Lower leg skin (tissue), 3 donors: ENCODE measurements around the gene WDFY2.

Experiments
- POLR2A ChIP-seq, 2 donors: fragments of 450-650 bp; IDR thresholded peaks; one replicate each; pipeline ENCODE4 v1.6.1; 2016 to 2017; ENCODE audit warnings: antibody characterized with exemption in 2 of 2, mild to moderate bottlenecking in 1 of 2, moderate library complexity in 1 of 2
- TF ChIP-seq, protein P1 (sequence below), 3 donors: fragments of 450-650 bp; IDR thresholded peaks; one replicate each; pipeline ENCODE4 v1.5.1; 2016; ENCODE audit warnings: antibody characterized with exemption in 3 of 3, mild to moderate bottlenecking in 3 of 3, moderate library complexity in 2 of 3

DNA sequence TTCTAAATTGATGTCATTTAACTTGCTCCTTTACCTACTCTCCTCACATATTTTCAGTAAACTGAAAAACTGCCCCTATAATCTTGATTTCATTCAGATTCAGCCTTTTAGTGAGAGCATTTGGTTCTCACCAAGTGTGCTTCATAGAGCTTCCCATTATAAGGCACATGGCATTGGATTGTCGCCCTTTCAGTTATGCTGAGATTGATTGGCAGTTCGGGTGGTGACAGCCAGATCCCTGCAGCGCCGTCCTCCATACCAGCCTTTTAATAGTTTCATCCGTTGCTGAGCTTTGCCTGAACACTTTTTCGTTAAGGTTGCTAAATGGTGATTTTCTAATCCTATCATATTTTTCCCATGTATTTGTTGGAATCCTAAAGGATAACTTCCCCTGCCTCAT lies 139.3 kb downstream of the WDFY2 start:
- no peak for TF ChIP-seq POLR2A (IDR thresholded peaks at IDR 0.05)
- TF ChIP-seq, protein P1, sequence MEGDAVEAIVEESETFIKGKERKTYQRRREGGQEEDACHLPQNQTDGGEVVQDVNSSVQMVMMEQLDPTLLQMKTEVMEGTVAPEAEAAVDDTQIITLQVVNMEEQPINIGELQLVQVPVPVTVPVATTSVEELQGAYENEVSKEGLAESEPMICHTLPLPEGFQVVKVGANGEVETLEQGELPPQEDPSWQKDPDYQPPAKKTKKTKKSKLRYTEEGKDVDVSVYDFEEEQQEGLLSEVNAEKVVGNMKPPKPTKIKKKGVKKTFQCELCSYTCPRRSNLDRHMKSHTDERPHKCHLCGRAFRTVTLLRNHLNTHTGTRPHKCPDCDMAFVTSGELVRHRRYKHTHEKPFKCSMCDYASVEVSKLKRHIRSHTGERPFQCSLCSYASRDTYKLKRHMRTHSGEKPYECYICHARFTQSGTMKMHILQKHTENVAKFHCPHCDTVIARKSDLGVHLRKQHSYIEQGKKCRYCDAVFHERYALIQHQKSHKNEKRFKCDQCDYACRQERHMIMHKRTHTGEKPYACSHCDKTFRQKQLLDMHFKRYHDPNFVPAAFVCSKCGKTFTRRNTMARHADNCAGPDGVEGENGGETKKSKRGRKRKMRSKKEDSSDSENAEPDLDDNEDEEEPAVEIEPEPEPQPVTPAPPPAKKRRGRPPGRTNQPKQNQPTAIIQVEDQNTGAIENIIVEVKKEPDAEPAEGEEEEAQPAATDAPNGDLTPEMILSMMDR (IDR thresholded peaks at IDR 0.05), result no peak
